ENCODE data around the gene FAM118A.

GRCh38 chr22:45331486-45331885 lies 21.8 kb downstream of the FAM118A start:
- no peak for TF ChIP-seq CTCF (IDR thresholded peaks at IDR 0.05)
- no peak for TF ChIP-seq POLR2A (IDR thresholded peaks at IDR 0.05)
